ENCODE measurements around the gene ZNF33B.
"Not testable (repeated sequence)": the region's sequence is repeated elsewhere in the genome, so short reads cannot be mapped to it uniquely, and the experiment has no call there.

The ZNF33B gene

GRCh38 chr10:42615419-42615818 is 23.0 kb downstream of the ZNF33B start:
- DNase-seq (ENCODE audit: low spot score) = no peak

DNA sequence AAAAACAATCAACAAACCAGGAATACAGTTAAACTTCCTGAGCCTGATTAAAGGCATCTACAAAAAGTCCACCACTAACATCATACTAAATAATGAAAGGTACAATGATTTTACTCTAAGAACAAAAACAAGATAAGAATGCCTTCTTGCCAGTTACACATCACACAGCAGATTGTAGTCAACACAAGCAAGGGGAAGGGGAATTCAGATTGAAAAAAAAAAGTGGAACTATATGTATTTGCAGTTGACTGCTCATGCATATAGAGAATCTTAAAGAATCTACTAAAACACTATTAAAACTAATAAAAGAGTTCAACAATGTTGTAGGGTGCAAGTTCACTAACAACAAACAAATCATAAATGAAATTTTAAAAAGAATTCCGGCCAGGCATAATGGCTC is 28.5 kb downstream of the ZNF33B start:
- no peak for DNase-seq (ENCODE audit: low spot score)

DNA sequence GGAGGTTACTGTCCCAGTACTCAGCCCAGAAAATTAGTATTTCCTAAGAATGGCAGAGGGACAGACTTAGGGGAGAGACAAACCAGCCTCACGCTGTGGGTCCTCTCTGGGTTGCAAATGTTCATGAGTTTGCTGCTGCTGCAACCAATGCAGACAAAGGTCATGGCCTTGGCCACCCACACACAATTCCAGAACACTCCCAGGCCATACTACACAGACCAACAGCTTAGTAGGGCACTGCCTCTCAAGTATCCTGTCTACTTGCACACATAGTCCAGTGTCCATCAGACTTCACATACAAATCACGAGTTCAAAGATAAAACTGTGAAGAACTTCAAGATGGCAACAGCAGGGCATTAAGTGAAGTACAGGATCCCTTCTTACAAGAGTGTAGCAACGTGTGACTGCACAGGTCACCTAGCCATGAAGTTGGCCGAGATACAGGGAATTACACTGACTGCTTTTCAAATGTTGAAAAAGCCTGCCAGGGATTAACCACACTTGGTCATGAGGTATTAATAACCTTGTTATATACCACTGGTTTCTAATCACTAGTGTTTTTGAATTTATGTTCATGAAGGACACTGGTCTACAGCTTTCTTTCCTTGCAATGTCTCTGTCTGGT is 40.0 kb downstream of the ZNF33B start:
- no peak for DNase-seq (ENCODE audit: low spot score)

DNA sequence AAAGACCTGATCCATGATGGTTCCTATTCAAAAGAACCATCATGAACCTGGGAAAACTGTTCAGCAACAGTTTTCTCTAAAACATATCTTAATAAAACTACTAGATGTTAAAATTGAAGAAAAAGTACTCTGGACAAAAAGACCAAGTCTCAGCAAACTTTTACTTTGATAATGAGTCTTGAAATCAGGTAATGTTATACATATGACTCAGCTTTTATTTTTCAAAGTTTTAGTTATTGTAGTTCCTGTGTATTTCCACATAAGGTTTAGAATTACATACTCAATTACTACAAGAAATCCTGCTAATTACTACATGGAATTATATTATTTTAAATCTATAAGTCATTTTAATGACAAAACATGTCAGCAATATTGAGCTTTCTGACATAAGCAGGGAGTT is 42.2 kb downstream of the ZNF33B start:
- no peak for DNase-seq (ENCODE audit: low spot score)

DNA sequence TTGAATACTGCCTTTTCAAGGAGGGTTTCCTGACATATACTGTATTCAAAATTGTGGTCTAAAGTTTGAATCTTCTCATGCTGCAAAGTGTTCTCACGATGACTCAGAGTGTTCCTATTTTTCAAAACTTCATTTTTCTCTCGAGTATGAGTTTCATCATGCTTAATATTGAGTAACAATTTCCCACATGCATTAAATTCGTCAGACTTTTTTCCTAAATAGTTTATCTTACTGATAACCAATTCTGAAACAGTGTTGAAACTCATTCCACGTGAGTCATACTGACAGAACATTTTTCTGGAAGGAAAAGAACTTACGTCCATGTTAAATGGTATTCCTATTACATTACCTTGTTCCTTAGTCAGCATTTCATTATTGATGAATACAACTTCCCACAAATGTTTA is 44.1 kb downstream of the ZNF33B start:
- no peak for DNase-seq (ENCODE audit: low spot score)

DNA sequence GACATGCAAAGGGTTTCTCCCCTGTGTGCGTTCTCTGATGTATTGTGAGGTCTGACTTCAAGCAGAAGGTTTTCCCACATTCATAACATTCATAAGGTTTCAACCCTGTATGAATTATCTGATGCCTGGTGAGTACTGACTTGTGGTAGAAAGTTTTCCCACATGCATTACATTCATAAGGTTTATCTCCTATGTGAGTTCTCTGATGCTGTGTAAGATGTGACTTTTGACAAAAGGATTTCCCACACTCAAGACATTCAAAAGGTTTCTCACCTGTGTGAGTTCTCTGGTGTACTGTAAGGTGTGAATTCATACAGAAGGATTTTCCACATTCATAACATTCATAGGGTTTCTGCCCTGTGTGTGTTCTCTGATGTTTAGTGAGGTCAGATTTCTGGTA is 45.1 kb downstream of the ZNF33B start:
- DNase-seq (ENCODE audit: low spot score) = no peak

- DNase-seq (ENCODE audit: low spot score) = no peak
Measured at GRCh38 chr10:42583828-42584227, 54.5 kb downstream of the ZNF33B start.

GRCh38 chr10:42578019-42578418 is 60.4 kb downstream of the ZNF33B start:
- DNase-seq (ENCODE audit: low spot score) = no peak

DNA sequence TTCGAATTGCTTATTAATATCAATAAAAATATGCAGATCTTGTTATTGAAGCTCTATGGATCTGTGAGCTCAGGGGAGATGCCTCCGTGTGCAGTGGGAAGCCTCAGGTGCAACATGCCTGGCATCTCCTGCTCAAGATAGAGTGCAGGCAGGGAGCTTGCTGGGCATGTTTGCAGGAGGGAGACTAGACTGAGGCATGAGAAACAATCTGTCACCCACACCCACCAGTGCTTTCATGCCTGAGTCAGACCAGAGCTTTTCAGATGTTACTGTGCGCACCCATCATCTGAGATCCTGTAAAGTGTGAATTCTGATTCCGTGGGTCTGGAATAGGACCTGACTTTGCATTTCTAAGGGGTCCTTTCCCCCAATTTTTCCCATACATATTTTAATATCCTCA is 62.0 kb downstream of the ZNF33B start:
- no peak for DNase-seq (ENCODE audit: low spot score)

- no peak for DNase-seq (ENCODE audit: low spot score)
Measured at GRCh38 chr10:42574336-42574735, 64.0 kb downstream of the ZNF33B start.

DNA sequence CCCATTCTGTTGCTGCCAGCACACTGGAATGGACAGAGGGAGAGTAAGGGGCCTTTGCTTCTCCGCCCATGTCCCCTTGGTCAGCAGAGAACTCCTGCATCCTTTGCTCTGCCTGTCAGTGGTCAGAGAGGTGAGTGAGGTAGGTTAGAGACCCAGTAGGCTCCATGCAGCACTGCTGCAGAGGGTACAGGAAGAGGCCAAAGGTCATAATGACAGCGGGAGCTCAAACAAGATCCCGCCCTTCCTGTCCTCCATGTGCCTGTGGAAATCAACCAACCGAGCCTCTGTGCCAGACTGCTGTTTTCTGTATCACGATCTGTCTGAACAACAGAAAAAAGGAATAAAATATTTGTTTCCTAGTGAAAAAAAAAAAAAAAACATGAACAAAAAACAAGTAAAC is 81.4 kb downstream of the ZNF33B start:
- DNase-seq (ENCODE audit: low spot score) = no peak

- not testable (repeated sequence) for DNase-seq (ENCODE audit: low spot score)
Measured at GRCh38 chr10:42553576-42553975, 84.8 kb downstream of the ZNF33B start.

GRCh38 chr10:42553064-42553407 is 85.3 kb downstream of the ZNF33B start:
- no peak for DNase-seq (ENCODE audit: low spot score)

DNA sequence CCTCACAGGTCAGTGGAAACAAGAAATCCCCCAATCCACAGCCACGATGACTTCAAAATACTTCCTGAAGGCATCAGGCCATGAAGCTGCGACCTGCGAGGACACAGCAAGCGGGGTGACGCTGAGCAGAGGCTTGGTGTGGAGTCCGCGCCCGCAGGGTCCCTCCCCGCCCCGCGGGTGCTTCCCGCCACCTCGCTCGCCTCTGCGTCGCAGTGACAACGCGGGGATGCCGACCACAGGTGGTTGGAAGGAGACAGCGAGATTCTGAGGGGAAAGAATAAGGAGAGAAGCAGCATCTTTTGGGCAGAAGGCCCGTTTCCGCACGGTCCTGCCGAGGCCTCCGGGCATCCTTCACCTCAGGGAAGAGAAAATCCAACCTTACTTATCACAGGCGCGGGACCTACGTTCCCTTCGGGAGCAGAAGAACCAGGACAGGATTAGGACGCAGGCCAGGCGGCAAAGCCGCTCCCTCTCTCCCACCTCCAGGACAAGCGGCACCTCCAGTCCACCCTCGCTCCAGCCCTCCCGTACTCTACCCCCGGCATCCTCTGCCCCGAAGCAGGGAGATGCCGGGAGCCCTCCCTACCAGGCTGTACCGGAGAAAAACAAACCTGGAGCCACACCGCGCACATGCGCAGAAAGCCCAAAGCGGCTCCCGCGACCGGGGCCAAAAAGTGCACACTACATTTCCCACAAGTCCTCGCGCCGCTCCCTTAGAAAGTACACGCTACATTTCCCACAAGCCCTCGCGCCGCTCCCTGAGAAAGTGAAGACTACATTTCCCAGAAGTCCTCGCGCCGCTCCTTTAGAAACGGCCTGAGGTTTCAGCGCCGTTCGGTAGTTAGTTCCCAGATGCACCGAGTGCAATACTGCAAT is 85.9 kb downstream of the ZNF33B start:
- peak; percentile 94 for DNase-seq (ENCODE audit: low spot score)

DNA sequence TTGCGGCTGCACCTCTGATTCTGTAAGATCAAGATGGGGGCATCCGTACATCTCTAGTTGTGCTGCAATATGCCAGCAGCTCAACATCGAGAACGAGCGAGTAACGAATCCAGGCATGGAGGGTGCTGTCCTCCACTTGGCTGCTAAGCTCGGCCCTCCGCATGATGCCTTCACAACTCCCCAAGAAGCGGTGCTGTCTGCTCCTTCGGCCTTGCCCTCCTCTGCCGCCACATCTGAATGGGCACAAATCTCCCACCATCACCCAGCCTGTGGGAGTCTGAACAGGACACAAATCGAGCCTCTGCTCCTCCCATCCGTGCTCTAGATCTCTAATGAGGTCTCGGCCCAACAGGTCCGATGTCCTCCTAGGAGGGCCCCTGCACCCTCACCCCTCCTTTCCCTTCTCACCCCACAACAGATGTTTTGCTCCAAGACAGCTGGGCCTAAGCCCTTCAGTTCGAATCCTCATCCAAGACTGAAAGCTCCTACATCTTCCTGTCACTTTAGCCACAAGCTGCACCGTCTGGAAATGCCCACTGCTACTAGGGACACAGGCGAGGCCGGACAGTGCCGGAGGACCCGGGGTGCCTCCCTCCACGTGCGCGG is 86.7 kb downstream of the ZNF33B start:
- DNase-seq (ENCODE audit: low spot score) = no peak

- no peak for DNase-seq (ENCODE audit: low spot score)
Measured at GRCh38 chr10:42549851-42550250, 88.5 kb downstream of the ZNF33B start.

DNA sequence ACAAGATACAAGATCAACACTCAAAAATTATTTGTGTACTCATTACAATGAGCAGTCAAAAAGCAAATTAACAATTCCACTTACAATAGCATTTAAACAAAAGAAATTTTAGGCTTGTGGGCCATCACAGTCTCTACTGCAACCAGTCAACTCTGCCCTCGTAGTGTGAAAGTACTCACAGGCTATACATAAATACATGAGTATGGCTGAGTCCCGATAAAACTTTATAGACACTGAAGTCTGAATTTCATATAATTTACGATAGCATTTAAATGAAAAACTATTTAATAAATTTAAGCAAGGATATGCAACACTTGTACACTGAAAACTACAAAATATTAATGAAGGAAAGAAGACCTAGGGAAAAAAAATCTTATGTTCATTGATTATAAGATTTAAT is 90.1 kb downstream of the ZNF33B start:
- no peak for DNase-seq (ENCODE audit: low spot score)

- DNase-seq (ENCODE audit: low spot score) = no peak
Measured at GRCh38 chr10:42544945-42545344, 93.4 kb downstream of the ZNF33B start.

DNA sequence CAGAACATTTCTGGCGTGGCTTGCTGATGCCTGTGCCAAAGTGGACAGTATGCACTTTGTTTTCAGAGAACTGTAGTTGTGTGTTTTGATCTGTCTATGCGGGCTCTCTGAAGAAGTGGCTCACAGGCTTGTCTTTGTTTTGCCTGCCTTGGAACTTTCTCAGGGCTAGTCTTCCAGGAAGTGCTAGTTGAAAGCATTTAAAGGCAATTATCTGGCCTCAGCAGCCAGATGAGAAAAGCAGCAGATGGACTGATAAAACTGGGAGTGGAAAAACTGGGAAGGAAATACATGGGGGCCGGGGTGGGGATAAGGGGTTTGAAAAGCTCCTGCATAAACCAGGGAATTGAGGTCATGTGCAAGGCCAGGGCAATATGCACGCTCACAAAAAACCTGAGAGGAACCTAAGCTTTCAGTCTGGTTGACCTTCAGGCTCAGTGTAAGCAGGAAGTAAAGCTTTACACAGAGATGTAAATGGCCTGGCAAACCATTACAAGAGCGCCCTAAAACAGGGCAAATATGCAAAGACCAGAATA is 94.5 kb downstream of the ZNF33B start:
- no peak for DNase-seq (ENCODE audit: low spot score)

Measured in LoVo (cell line).